Neural progenitor cell (in vitro differentiated cells): Measurements from ENCODE around the gene VAT1L. TPM values are rescaled to one million over a fixed set of nuclear protein-coding genes. Genes with fewer than 3 reads are reported as not detected.

Experiments
- DNase-seq: peaks from one replicate; pipeline ENCODE4 v3.0.0-alpha.2; 2016; ENCODE audit warnings: low spot score
- H2AFZ ChIP-seq: fragments of 200-600 bp; sonication (generic); replicated peaks from 2 replicates; pipeline ENCODE4 v1.6.1; 2016; ENCODE audit warnings: antibody characterized with exemption
- H3F3A ChIP-seq: fragments of 200-600 bp; sonication (generic); 2 replicates; pipeline ENCODE4 v1.6.1; 2016; ENCODE audit warnings: antibody characterized with exemption, low read depth
- H3K27ac ChIP-seq: fragments of 200-600 bp; sonication (generic); 2 replicates; pipeline ENCODE4 v1.5.1; 2016; ENCODE audit warnings: mild to moderate bottlenecking
- H3K27me3 ChIP-seq: fragments of 200-600 bp; sonication (generic); 2 replicates; pipeline ENCODE4 v1.6.1; 2016; ENCODE audit warnings: mild to moderate bottlenecking, moderate library complexity
- H3K36me3 ChIP-seq: fragments of 200-600 bp; sonication (generic); 2 replicates; pipeline ENCODE4 v1.5.1; 2016
- H3K4me1 ChIP-seq: fragments of 200-600 bp; sonication (generic); 2 replicates; pipeline ENCODE4 v1.6.1; 2016; ENCODE audit warnings: mixed run types
- H3K4me2 ChIP-seq: fragments of 200-600 bp; sonication (generic); 2 replicates; pipeline ENCODE4 v1.6.1; 2016
- H3K4me3 ChIP-seq: fragments of 200-600 bp; sonication (generic); 2 replicates; pipeline ENCODE4 v1.5.1; 2016
- H3K79me2 ChIP-seq: fragments of 200-600 bp; sonication (generic); 2 replicates; pipeline ENCODE4 v1.6.1; 2016; ENCODE audit warnings: low read depth
- H3K9ac ChIP-seq: fragments of 200-600 bp; sonication (generic); 2 replicates; pipeline ENCODE4 v1.6.1; 2016
- H3K9me3 ChIP-seq: fragments of 200-600 bp; sonication (generic); 2 replicates; pipeline ENCODE4 v1.5.1; 2016; ENCODE audit warnings: low read depth
- H4K20me1 ChIP-seq: fragments of 200-600 bp; sonication (generic); 2 replicates; pipeline ENCODE4 v1.6.1; 2016; ENCODE audit warnings: low read depth
- H3K27ac Mint-ChIP-seq: 3 replicates; pipeline ENCODE4 v1.8.0; 2021; ENCODE audit warnings: mixed read lengths
- H3K27me3 Mint-ChIP-seq: 2 replicates; pipeline ENCODE4 v1.8.0; 2022; ENCODE audit warnings: low read depth, mild to moderate bottlenecking, inconsistent platforms, moderate library complexity, mixed read lengths; ENCODE audit not compliant: insufficient read depth
- H3K36me3 Mint-ChIP-seq: 3 replicates; pipeline ENCODE4 v1.8.0; 2021; ENCODE audit warnings: mixed read lengths
- H3K4me1 Mint-ChIP-seq: 3 replicates; pipeline ENCODE4 v1.8.0; 2021; ENCODE audit warnings: mixed read lengths
- H3K4me3 Mint-ChIP-seq: 3 replicates; pipeline ENCODE4 v1.8.0; 2021; ENCODE audit warnings: mild to moderate bottlenecking, moderate library complexity, mixed read lengths
- H3K9me3 Mint-ChIP-seq: 3 replicates; pipeline ENCODE4 v1.8.0; 2020; ENCODE audit warnings: mixed read lengths
- CTCF ChIP-seq: fragments of 200-600 bp; sonication (generic); IDR thresholded peaks from 2 replicates; pipeline ENCODE4 v1.5.1; 2017; ENCODE audit warnings: antibody characterized with exemption, mild to moderate bottlenecking
- EZH2 ChIP-seq: fragments of 200-600 bp; sonication (generic); IDR thresholded peaks from 2 replicates; pipeline ENCODE4 v1.6.1; 2017; ENCODE audit warnings: antibody characterized with exemption, mild to moderate bottlenecking, moderate library complexity
- EZH2phosphoT487 ChIP-seq: fragments of 200-600 bp; sonication (generic); IDR thresholded peaks from 2 replicates; pipeline ENCODE4 v1.6.1; 2017; ENCODE audit warnings: antibody characterized with exemption
- total RNA-seq: library from RNA; depleted of rRNA; stranded (reverse); fragments of >200 nt; gene quantifications from 2 replicates; pipeline ENCODE4 v1.2.3, GENCODE V29; 2015; ENCODE audit warnings: low replicate concordance

The VAT1L gene
- total RNA-seq, 1 donor from 2014 or later, result 43.2 TPM

- no peaks in the 10 kb centered on the region for H3K27me3 ChIP-seq
- no peaks in the 10 kb centered on the region for H3K4me1 ChIP-seq
- TF ChIP-seq EZH2phosphoT487, result no peak
- TF ChIP-seq EZH2, result no peak
- peak; percentile 97 for TF ChIP-seq CTCF
- H3K4me3 ChIP-seq, result no peak overlapping the region
- no peak overlapping the region for H3K27ac ChIP-seq
- H3K4me2 ChIP-seq, result no peak overlapping the region
- H4K20me1 ChIP-seq, result no peaks in the 10 kb centered on the region
- no peaks in the 10 kb centered on the region for H3K36me3 ChIP-seq
- peak overlapping the region; percentile 2 for H3K4me3 Mint-ChIP-seq
- H3F3A ChIP-seq, result no peaks in the 10 kb centered on the region
- H3K9ac ChIP-seq, result no peak overlapping the region
- peak overlapping the region; percentile 82 for H3K27ac Mint-ChIP-seq
- peaks cover 2% of the 10 kb centered on the region for H3K9me3 Mint-ChIP-seq
- peak; percentile 94 for DNase-seq
- H2AFZ ChIP-seq, result peak overlapping the region; percentile 85
- H3K9me3 ChIP-seq, result no peaks in the 10 kb centered on the region
- peaks cover 6% of the 10 kb centered on the region for H3K4me1 Mint-ChIP-seq
- H3K27me3 Mint-ChIP-seq, result peaks cover 4% of the 10 kb centered on the region
- no peaks in the 10 kb centered on the region for H3K36me3 Mint-ChIP-seq
- no peaks in the 10 kb centered on the region for H3K79me2 ChIP-seq
Observed at GRCh38 chr16:78002915-78003538, 214.7 kb downstream of the VAT1L start.

- no peaks in the 10 kb centered on the region for H3K9me3 Mint-ChIP-seq
- no peaks in the 10 kb centered on the region for H3K79me2 ChIP-seq
- peaks cover 4% of the 10 kb centered on the region for H3K27me3 Mint-ChIP-seq
- no peaks in the 10 kb centered on the region for H3K36me3 Mint-ChIP-seq
- no peaks in the 10 kb centered on the region for H3K27me3 ChIP-seq
- no peak overlapping the region for H3K27ac ChIP-seq
- no peaks in the 10 kb centered on the region for H3F3A ChIP-seq
- H3K4me2 ChIP-seq, result no peak overlapping the region
- no peak for DNase-seq
- no peak overlapping the region for H3K4me3 ChIP-seq
- H3K4me1 ChIP-seq, result no peaks in the 10 kb centered on the region
- no peak overlapping the region for H3K27ac Mint-ChIP-seq
- H3K9ac ChIP-seq, result no peak overlapping the region
- H2AFZ ChIP-seq, result no peak overlapping the region
- H3K36me3 ChIP-seq, result no peaks in the 10 kb centered on the region
- H4K20me1 ChIP-seq, result no peaks in the 10 kb centered on the region
- no peak overlapping the region for H3K4me3 Mint-ChIP-seq
- TF ChIP-seq EZH2phosphoT487 (no peak), EZH2 (no peak), CTCF (no peak)
- H3K9me3 ChIP-seq, result no peaks in the 10 kb centered on the region
- H3K4me1 Mint-ChIP-seq, result peaks cover 6% of the 10 kb centered on the region
Observed at GRCh38 chr16:78004517-78004916, 216.2 kb downstream of the VAT1L start.

- TF ChIP-seq EZH2 (no peak), CTCF (peak; percentile 38), EZH2phosphoT487 (no peak)
- H3K27ac Mint-ChIP-seq, result no peak overlapping the region
- no peak overlapping the region for H3K4me3 ChIP-seq
- H3K4me2 ChIP-seq, result no peak overlapping the region
- no peak overlapping the region for H3K27ac ChIP-seq
- no peaks in the 10 kb centered on the region for H3F3A ChIP-seq
- H3K9me3 ChIP-seq, result no peaks in the 10 kb centered on the region
- no peak overlapping the region for H3K9ac ChIP-seq
- no peaks in the 10 kb centered on the region for H4K20me1 ChIP-seq
- H3K9me3 Mint-ChIP-seq, result no peaks in the 10 kb centered on the region
- peaks cover 4% of the 10 kb centered on the region for H3K27me3 Mint-ChIP-seq
- no peaks in the 10 kb centered on the region for H3K36me3 ChIP-seq
- no peaks in the 10 kb centered on the region for H3K36me3 Mint-ChIP-seq
- H3K79me2 ChIP-seq, result no peaks in the 10 kb centered on the region
- DNase-seq, result peak; percentile 24
- H2AFZ ChIP-seq, result no peak overlapping the region
- peaks cover 6% of the 10 kb centered on the region for H3K4me1 Mint-ChIP-seq
- no peaks in the 10 kb centered on the region for H3K4me1 ChIP-seq
- H3K4me3 Mint-ChIP-seq, result no peak overlapping the region
- H3K27me3 ChIP-seq, result no peaks in the 10 kb centered on the region
Observed at GRCh38 chr16:78005881-78006280, 217.5 kb downstream of the VAT1L start.
